GM21367 (cell line): Measurements from ENCODE around the gene MAPK8IP1.
"Not testable (repeated sequence)": the region's sequence is repeated elsewhere in the genome, so short reads cannot be mapped to it uniquely, and the experiment has no call there.

Experiments used
- ATAC-seq: cut with Tn5 transposase; IDR thresholded peaks from one replicate; pipeline ENCODE4 v1.9.1; 2021; ENCODE audit not compliant: unreplicated experiment

Gene MAPK8IP1

GRCh38 chr11:45885274-45885920 is at the start of gene MAPK8IP1:
MAPK8IP1 (plus strand) TSS chr11:45885651; CDS start chr11:45885821, 170 bp downstream.
- peak; percentile 53 for ATAC-seq

- ATAC-seq, result no peak
Observed at GRCh38 chr11:45839204-45839603, 46.2 kb upstream of the MAPK8IP1 start.

- not testable (repeated sequence) for ATAC-seq
Observed at GRCh38 chr11:45840251-45840650, 45.2 kb upstream of the MAPK8IP1 start.

- ATAC-seq, result no peak
Observed at GRCh38 chr11:45843158-45843924, 42.1 kb upstream of the MAPK8IP1 start.

- ATAC-seq, result no peak
Observed at GRCh38 chr11:45844822-45845578, 40.5 kb upstream of the MAPK8IP1 start.

GRCh38 chr11:45846174-45846675 is 39.2 kb upstream of the MAPK8IP1 start:
- no peak for ATAC-seq

GRCh38 chr11:45846974-45847910 is 38.2 kb upstream of the MAPK8IP1 start, which contains the start of gene CRY2:
CRY2 (plus strand) TSS chr11:45847475; CDS start chr11:45847491, 16 bp downstream.
- peak; percentile 87 for ATAC-seq

- ATAC-seq, result peak; percentile 7
Observed at GRCh38 chr11:45847911-45848316, 37.5 kb upstream of the MAPK8IP1 start.

- no peak for ATAC-seq
Observed at GRCh38 chr11:45848654-45849081, 36.8 kb upstream of the MAPK8IP1 start.

- ATAC-seq, result no peak
Observed at GRCh38 chr11:45850446-45850845, 35.0 kb upstream of the MAPK8IP1 start.

- ATAC-seq, result no peak
Observed at GRCh38 chr11:45851228-45851627, 34.2 kb upstream of the MAPK8IP1 start.

GRCh38 chr11:45852018-45852711 is 33.3 kb upstream of the MAPK8IP1 start:
- no peak for ATAC-seq

- no peak for ATAC-seq
Observed at GRCh38 chr11:45852712-45853101, 32.7 kb upstream of the MAPK8IP1 start.

GRCh38 chr11:45853332-45854219 is 31.9 kb upstream of the MAPK8IP1 start:
- no peak for ATAC-seq

- ATAC-seq, result no peak
Observed at GRCh38 chr11:45855308-45855707, 30.1 kb upstream of the MAPK8IP1 start.

- no peak for ATAC-seq
Observed at GRCh38 chr11:45856044-45856468, 29.4 kb upstream of the MAPK8IP1 start.

- no peak for ATAC-seq
Observed at GRCh38 chr11:45857961-45858474, 27.4 kb upstream of the MAPK8IP1 start.

GRCh38 chr11:45858751-45859398 is 26.6 kb upstream of the MAPK8IP1 start:
- ATAC-seq, result no peak
